NCI-H1417 (cell line): Measurements from ENCODE around the gene SLC5A10.

Experiments used
- DNase-seq, 3 experiments: peaks; one replicate each; lab custom pipeline; 2025; lab: John Stamatoyannopoulos, UW

The SLC5A10 gene

DNA sequence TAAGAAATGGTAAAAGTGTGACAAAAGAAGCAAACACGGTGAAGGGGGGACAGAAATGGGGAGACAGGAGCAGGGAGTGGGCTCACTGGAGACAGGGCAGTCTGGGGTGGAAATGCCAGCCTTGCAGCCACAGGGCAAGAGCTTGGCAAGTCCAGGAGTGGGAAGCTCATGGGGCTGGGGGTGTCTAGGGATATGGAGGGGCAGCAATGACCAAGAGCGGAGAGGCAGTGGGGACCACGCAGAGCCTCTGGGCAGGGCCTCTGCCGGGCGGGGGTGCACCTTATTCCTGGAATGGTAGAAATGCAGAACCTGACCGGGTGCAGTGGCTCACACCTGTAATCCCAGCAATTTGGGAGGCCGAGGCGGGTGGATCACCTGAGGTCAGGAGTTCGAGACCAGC lies 12.6 kb downstream of the SLC5A10 start:
- no peak for DNase-seq

DNA sequence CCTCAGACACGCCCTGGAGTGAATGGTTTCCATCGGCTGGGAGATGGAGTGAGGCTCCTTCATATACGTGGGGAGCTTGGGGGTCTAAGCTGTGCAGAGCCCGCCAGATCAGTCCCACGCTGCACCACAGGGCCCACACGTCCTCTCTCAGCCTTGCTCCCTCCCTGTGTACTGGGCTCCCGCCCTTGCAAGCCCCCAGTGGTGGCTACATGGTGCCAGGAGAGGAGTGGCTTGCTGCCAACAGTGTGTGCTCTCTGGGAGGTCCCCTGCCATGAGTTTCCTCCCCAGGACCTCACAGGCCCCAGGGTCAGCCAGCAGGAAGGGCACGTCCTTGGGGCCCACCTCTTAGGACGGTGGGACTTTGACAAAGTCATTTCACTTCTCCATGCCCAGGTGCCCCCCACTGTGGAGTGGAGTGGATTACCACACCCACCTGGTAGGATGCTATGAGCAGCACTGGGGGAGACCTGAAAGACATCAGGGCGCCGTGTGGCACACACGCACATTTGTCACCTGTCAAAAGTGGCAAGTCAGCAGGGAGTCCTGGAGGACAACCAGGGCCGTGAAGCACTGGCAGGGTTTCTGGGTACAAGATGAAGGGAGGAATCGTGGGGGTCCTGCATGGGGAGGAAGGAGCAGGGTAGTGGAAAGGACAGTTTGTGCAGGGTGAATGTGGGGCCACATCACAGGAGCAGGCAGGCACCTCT lies 13.7 kb downstream of the SLC5A10 start:
- DNase-seq, result peak in 1 of 3 experiments; percentile 12

DNA sequence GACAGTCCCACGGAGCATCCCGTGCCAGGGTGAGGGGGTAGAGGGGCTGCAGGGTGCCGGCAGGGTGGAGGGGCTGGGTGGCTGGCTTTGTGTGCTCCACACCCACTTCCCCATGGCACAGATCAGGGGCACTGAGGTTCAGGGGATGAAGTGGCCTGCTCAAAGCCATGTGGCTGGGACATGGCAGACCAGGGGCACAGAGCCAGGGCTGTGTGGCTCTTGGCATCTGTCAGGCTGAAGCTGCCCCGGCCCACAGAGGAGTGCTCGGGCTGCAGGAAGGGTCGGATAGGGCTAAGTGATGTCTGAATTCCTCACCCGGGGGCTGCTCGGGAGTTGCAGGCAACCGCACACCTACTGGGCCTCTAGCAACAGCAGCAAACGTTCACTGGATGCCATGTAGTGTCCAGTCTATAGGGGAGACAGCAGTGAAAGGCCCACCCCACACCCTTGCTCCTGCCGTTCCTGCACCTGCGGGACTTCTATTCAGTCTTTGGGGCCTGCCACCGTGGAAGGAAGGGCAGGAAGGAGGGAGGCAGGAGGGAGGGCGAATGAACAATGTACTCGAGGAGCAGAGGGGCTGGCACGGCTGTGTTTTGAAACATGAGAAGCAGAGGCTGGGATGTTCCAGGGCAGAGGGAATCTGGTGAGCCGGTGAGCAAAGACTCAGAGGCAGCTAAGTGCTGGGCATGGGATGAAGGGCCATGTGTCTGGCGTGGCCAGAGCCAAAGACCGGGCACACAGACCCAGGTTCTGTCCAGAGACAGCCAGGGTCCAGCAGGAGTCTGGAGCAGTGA lies 15.1 kb downstream of the SLC5A10 start:
- peak in 2 of 3 experiments; percentile 39 to 42 for DNase-seq

DNA sequence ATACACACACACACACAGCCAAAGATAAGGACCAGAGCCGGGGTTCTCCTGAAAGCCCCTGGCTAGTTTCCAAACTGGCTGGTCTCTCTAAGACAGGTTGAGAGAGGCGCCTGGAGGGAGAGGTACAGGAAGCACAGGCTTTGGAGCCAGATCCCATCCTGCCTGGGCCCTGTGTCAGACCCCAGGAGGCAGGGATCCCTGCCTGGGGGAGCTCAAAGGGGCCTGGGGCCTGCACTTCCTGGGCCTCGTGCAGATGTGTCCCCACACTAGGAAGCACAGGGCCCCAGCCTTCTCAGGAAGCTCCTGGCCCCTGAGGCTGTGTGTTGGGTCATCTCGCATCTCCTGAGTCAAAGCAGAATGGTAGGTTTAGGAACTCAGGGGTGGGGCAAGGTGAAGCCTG lies 16.0 kb downstream of the SLC5A10 start:
- DNase-seq, result no peak

DNA sequence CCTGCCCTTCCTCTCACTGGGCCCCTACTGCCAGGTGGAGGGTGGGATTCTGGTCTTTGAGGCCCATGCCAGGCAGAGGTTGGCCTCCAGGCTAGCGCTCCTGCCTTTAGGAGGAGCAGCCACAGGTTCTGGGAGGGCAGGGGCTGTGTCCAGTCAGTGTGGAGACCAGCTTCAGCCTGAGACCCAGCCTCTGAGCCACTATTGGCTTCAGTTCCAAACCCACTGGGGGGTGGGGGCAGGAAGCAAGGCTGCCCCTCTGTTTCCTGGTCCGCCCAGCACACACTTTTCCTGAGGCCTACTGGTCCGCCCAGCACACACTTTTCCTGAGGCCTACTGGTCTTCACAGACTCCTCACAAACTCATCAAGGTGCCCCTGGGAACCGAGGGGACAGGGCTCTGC lies 16.4 kb downstream of the SLC5A10 start:
- DNase-seq, result no peak

GRCh38 chr17:18968945-18969887 lies 17.3 kb downstream of the SLC5A10 start:
- DNase-seq, result no peak

DNA sequence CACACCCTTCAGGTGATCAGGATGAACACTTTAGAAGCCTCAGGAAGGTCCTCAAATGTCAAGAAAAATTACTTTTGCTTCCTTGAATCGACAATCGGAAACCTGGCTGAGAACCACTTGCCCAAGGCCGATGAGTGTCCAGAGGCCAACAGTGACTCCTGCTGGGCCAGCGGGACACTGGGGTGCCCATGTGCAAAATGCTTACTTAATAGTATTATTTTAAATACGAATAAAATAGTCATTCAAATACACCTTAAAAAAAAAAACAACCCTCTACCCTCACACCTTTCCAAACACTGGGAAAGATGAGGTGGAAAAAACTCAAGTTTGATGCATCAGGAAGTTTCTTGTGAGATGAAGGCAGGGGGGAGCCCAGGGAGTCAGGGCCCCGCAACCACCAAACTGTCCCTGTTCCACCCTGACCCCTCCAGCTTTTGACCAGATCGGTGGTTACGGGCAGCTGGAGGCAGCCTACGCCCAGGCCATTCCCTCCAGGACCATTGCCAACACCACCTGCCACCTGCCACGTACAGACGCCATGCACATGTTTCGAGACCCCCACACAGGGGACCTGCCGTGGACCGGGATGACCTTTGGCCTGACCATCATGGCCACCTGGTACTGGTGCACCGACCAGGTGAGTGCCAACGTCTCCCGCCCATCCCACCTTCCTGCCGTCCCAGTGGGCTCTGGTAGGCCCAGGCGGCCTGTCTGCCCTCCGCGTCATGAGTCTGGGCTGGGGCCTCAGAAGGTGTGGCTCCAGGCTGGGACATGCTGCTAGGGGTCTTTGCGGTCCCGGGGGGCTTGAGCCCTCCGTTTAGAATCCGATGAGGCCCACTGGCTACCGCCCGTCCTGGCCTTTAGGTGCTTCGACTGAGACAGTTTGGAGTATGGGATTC lies 18.9 kb downstream of the SLC5A10 start:
- DNase-seq, result no peak

DNA sequence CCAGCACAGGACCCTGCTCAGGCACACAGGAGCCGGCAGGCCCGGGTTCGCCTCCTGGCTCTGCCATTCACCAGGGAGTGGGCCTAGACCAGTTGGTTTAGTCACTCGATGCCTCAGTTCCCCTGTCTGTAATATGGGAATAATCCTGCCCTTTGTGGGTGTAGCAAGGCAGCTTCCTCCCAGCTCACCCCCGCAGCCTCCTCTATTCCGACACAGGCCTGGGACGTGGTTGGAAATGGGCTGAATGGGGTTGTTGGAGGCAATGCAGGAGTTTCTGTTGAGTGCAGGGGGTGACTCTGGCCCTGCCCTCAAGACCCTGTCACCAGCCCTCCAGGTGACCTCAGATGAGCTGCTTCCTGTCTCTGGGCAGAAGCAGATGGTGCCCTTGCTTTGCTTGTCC lies 19.8 kb downstream of the SLC5A10 start:
- DNase-seq, result no peak

- no peak for DNase-seq
These were observed 22.6 kb downstream of the SLC5A10 start for GRCh38 chr17:18974407-18975149.

- no peak for DNase-seq
These were observed 23.6 kb downstream of the SLC5A10 start for GRCh38 chr17:18975597-18975996.

DNA sequence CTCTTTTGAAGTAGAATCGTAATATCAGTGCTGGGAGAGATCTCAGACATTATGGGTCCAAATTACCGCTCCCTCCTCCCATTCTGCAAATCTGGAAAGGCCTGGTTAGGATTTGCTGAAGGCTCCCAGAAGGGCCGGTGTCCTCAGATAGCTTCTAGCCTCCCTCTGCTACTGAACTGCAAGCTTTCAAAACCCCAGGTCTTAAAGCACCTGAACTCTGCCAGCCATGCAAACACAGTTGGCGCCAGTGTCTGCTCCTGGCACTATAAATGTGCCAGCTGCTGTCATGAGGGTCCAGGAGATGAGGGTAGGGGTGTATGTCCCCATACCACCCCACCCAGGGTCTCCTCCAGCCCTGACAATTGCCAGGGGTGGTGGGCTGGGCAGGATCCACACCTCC lies 24.2 kb downstream of the SLC5A10 start:
- no peak for DNase-seq

DNA sequence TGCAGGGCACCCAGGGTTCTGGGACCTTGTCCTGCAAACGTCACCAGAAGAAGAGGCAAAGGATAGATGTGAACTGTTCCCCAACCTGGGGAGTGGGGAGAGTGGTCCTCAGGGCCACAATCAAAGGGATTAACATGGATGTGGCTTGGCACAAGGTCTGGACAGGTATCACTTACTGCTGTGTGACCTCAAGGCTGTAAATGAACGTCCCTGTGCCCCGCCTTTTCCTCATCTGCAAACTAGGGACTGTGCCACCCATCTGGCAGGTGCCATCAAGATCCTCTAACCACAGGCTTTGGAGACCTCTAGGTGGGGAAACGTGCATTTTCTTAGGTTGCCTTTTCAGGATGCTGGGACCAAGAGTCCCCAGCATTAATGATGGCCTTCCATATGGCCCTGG lies 25.1 kb downstream of the SLC5A10 start:
- DNase-seq, result no peak

DNA sequence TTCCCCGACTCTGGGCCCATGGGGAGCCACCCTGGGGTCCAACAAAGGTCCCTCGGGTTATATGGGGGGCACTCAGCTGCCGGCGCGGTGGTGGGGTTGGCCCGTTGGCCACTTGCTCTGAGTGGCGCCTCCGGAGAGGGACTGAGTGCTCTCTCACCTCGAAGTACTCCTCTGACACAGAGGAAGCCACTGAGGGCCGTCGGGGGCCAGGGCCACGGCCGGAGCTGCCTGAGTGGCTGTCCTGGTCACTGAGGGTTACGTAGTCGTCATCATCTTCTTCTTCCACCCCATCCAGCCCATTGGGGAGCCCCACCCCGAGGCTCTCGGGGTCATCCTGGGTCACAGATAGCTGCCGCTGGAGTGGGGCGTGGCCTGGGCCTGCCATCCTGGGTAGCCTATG lies 25.7 kb downstream of the SLC5A10 start:
- no peak for DNase-seq

GRCh38 chr17:18978050-18978449 lies 26.1 kb downstream of the SLC5A10 start:
- no peak for DNase-seq

DNA sequence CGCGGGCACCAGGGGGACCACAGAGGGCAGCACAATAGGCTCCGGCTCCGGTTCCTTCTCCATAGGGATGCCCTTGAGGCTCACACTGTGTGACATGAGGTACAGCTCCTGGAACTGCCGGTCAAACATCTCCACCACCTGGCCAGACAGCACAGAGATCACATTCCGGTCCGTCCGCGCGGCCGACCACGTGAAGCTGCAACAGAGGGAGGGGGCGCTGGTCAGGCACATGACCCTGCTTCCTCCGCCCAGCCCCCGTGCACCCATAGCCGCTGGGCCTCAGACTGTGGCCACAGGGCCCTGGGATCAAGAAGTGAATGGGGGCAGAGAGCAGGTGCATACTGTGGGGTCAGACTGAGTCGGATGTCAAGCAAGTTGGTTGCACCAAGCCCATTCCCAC lies 26.7 kb downstream of the SLC5A10 start:
- no peak for DNase-seq

GRCh38 chr17:18980682-18981334 lies 28.8 kb downstream of the SLC5A10 start:
- no peak for DNase-seq

DNA sequence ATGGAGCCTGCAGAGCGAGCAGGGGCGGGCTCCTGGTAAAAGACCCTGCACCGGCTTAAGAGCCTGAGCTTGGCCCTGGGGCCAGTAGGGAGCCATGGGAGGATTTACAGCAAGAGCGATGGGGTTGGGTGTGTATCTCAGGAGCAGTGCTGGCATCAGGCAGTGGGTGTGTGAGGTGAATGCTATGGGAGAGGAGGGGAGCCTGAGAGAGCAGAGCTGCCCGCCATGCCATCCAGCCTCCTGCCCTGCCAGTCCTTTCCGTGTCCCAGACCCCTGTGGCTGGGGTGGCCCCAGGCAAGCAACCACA lies 29.3 kb downstream of the SLC5A10 start:
- DNase-seq, result no peak

GRCh38 chr17:18981642-18982424 lies 29.9 kb downstream of the SLC5A10 start:
- DNase-seq, result peak in 2 of 3 experiments; percentile 5 to 48
